ENCODE measurements around the gene CALN1.

DNA sequence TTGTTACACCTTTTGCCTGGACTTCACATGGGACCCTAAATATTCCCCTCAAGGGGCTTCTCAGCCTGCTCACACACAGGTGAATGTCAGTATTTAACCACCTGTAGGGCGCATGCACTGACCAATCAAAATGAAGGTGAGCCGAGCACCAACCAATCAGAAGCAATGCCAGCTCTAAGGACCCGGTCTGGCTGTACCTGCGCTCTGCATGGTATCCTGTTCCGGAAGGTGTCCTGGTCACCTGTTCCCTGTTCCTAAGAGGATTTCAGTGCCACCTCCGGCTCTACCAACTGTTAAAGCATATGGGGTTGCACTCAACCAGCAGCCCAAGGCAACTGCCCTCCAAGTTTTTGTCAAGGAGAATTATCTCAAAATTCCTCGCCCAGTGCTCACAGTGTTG lies 18.4 kb upstream of the CALN1 start:
- TF ChIP-seq, protein P1, sequence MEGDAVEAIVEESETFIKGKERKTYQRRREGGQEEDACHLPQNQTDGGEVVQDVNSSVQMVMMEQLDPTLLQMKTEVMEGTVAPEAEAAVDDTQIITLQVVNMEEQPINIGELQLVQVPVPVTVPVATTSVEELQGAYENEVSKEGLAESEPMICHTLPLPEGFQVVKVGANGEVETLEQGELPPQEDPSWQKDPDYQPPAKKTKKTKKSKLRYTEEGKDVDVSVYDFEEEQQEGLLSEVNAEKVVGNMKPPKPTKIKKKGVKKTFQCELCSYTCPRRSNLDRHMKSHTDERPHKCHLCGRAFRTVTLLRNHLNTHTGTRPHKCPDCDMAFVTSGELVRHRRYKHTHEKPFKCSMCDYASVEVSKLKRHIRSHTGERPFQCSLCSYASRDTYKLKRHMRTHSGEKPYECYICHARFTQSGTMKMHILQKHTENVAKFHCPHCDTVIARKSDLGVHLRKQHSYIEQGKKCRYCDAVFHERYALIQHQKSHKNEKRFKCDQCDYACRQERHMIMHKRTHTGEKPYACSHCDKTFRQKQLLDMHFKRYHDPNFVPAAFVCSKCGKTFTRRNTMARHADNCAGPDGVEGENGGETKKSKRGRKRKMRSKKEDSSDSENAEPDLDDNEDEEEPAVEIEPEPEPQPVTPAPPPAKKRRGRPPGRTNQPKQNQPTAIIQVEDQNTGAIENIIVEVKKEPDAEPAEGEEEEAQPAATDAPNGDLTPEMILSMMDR (IDR thresholded peaks at IDR 0.05): no peak
- TF ChIP-seq POLR2AphosphoS5 (IDR thresholded peaks at IDR 0.05): no peak
